K562 (cell line): Measurements from ENCODE around the gene PBXIP1. TPM values are rescaled to one million over a fixed set of nuclear protein-coding genes. Genes with fewer than 3 reads are reported as not detected.

Experiments used
- ARHGAP35 ChIP-seq: fragments of 450-650 bp; IDR thresholded peaks from 2 replicates; pipeline ENCODE4 v1.6.1; 2018; ENCODE audit not compliant: partially characterized antibody
- CREB1 ChIP-seq, 2 experiments: sonication (generic) in 1 of 2; formaldehyde crosslinking in 1 of 2; IDR thresholded peaks; 2 replicates each; pipeline versions ENCODE4 v1.6.1 to v1.8.0; 2012 to 2022; ENCODE audit warnings: inconsistent platforms in 1 of 2, mild to moderate bottlenecking in 1 of 2, missing genetic modification reagents in 1 of 2, moderate library complexity in 1 of 2
- E2F8 ChIP-seq: fragments of 450-650 bp; IDR thresholded peaks from 2 replicates; pipeline ENCODE4 v1.7.1; 2018; ENCODE audit warnings: mild to moderate bottlenecking, low read depth; ENCODE audit not compliant: partially characterized antibody
- E4F1 ChIP-seq: fragments of 250-450 bp; sonication (Bioruptor Pico); IDR thresholded peaks from 2 replicates; pipeline ENCODE4 v1.5.0; 2021; ENCODE audit warnings: mild to moderate bottlenecking, borderline replicate concordance
- FIP1L1 ChIP-seq: fragments of 200-400 bp; formaldehyde crosslinking; IDR thresholded peaks from 2 replicates; pipeline ENCODE4 v1.6.1; 2018; ENCODE audit warnings: mild to moderate bottlenecking, low read depth, low read length; ENCODE audit not compliant: poor library complexity, severe bottlenecking
- FOXP4 ChIP-seq: sonication (generic); formaldehyde crosslinking; IDR thresholded peaks from 2 replicates; pipeline ENCODE4 v1.8.0; 2022; ENCODE audit warnings: mild to moderate bottlenecking, missing genetic modification reagents, borderline replicate concordance
- HNRNPUL1 ChIP-seq: fragments of 200-400 bp; formaldehyde crosslinking; IDR thresholded peaks from 2 replicates; pipeline ENCODE4 v1.6.1; 2017; ENCODE audit warnings: low read length
- KAT7 ChIP-seq: sonication (generic); formaldehyde crosslinking; IDR thresholded peaks from 2 replicates; pipeline ENCODE4 v1.8.0; 2022; ENCODE audit warnings: missing genetic modification reagents, mild to moderate bottlenecking, borderline replicate concordance
- MECOM ChIP-seq: fragments of 250-450 bp; sonication (Bioruptor Pico); IDR thresholded peaks from 2 replicates; pipeline ENCODE4 v1.8.0; 2022; ENCODE audit warnings: inconsistent platforms
- POLR2B ChIP-seq: fragments of 450-650 bp; IDR thresholded peaks from 2 replicates; pipeline ENCODE4 v1.6.1; 2018; ENCODE audit warnings: low read depth; ENCODE audit not compliant: partially characterized antibody
- SRSF1 ChIP-seq: fragments of 200-400 bp; formaldehyde crosslinking; IDR thresholded peaks from 2 replicates; pipeline ENCODE4 v1.6.1; 2017; ENCODE audit warnings: mild to moderate bottlenecking, low read depth, low read length, moderate library complexity
- ZNF644 ChIP-seq: fragments of 200-800 bp; sonication (Bioruptor generic); IDR thresholded peaks from 2 replicates; pipeline ENCODE4 v1.6.1; 2016; ENCODE audit warnings: low read depth, missing genetic modification characterization, missing compliant biosample characterization
- polyA plus RNA-seq, 8 experiments: library from polyadenylated mRNA; depleted of rRNA in 4 of 8; stranded (reverse) in 5 of 8; unstranded in 3 of 8; fragments of >200 nt; fragmentation: Nextera tagmentation in 2 of 8; fragmentation: Illumina TruSeq in 1 of 8; extraction: Ambion mirVana in 2 of 8; extraction: Trizol in 1 of 8; gene quantifications; 2 replicates each; pipeline versions ENCODE4 v1.2.1 to v1.2.3, GENCODE V29; 2011 to 2014; ENCODE audit warnings: inconsistent platforms in 1 of 8, missing spikeins in 1 of 8
- total RNA-seq, 7 experiments: library from RNA; depleted of rRNA in 6 of 7; stranded (reverse); fragments of >200 nt in 6 of 7; fragmentation: Illumina TruSeq in 2 of 7; extraction: Trizol in 2 of 7; gene quantifications; 2 replicates each; pipeline versions ENCODE4 v1.2.1 to v1.2.3, GENCODE V29; 2011 to 2021; ENCODE audit warnings: low replicate concordance in 1 of 7
- TF ChIP-seq, protein P1 (sequence below): fragments of 450-650 bp; IDR thresholded peaks from 2 replicates; pipeline ENCODE4 v1.6.1; 2016; ENCODE audit warnings: antibody characterized with exemption

The PBXIP1 gene
- total and polyA plus RNA-seq, 9 of the 15 experiments (the other 6 are each of a cell fraction or from before 2014, with no cell fraction given) = 0.13 to 8.3 (median 5.8) TPM

GRCh38 chr1:155000726-155001424 is 45.0 kb upstream of the PBXIP1 start (continued):
- TF ChIP-seq, protein P1, sequence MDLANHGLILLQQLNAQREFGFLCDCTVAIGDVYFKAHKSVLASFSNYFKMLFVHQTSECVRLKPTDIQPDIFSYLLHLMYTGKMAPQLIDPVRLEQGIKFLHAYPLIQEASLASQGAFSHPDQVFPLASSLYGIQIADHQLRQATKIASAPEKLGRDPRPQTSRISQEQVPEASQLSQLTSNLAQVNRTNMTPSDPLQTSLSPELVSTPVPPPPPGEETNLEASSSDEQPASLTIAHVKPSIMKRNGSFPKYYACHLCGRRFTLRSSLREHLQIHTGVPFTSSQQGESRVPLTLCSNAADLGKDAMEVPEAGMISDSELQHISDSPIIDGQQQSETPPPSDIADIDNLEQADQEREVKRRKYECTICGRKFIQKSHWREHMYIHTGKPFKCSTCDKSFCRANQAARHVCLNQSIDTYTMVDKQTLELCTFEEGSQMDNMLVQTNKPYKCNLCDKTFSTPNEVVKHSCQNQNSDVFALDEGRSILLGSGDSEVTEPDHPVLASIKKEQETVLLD = peak; percentile 84
- TF ChIP-seq KAT7 (CRISPR knock-in tag) (no peak; the same call in 1 of the 2 replicates), HNRNPUL1 (no peak), E4F1 (no peak; the same call in 1 of the 2 replicates), SRSF1 (no peak), E2F8 (peak; percentile 66), FOXP4 (CRISPR knock-in tag) (no peak), FIP1L1 (peak; percentile 84), ZNF644 (tag) (no peak), MECOM (CRISPR knock-in tag) (no peak), CREB1 (IDR thresholded peaks at IDR 0.05) (peak; percentile 29; the same call in 1 of the 2 replicates), CREB1 (CRISPR knock-in tag; IDR thresholded peaks at IDR 0.05) (peak; percentile 48; the same call in 1 of the 2 replicates), ARHGAP35 (no peak), POLR2B (peak; percentile 86)
